Iris pigment epithelial cell (primary cell): Measurements from ENCODE around the gene POLR1E.
"Not testable (repeated sequence)": the region's sequence is repeated elsewhere in the genome, so short reads cannot be mapped to it uniquely, and the experiment has no call there.

Experiments used
- DNase-seq: peaks from one replicate; pipeline ENCODE4 v3.0.0-alpha.2; 2011; ENCODE audit warnings: low read depth

POLR1E gene

DNA sequence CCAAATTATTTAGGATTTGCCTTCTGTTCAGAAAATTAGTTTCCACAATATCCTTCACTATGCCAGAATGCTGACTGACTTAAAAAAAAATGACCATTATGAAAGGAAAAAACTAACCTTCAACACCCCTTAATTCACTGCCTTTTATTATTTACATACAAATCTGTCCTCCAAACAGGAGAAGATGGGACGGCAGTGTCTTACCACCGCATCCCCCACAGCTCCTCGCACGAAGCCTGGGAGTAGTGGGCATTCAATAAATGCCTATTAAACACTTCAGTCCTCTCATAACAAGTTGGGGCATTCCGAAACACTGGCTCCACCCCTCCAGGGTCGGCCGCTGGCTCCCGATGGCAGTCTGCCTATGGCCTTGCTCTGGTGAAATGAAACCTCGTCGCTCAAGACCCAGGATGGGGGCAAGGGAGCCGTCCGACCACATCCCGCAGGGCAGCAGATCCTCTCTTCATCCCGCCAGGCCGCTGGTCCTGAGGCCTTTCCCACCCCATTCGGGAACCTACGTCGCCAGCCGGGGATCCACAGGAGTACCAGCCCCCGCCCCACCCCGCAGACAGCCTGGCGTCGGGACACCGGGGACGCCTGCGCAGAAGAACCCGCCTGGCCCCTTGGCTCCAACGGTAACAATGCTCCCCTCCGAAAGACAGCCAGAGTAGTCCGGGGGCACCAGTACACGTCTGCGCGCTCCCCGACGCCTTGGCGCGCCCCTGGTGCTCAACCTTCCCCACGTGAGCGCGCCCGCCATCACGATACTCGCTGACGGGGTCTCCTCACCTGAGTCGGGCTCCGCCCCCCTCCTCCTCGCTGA lies 21.1 kb upstream of the POLR1E start:
- peak; percentile 74 for DNase-seq

DNA sequence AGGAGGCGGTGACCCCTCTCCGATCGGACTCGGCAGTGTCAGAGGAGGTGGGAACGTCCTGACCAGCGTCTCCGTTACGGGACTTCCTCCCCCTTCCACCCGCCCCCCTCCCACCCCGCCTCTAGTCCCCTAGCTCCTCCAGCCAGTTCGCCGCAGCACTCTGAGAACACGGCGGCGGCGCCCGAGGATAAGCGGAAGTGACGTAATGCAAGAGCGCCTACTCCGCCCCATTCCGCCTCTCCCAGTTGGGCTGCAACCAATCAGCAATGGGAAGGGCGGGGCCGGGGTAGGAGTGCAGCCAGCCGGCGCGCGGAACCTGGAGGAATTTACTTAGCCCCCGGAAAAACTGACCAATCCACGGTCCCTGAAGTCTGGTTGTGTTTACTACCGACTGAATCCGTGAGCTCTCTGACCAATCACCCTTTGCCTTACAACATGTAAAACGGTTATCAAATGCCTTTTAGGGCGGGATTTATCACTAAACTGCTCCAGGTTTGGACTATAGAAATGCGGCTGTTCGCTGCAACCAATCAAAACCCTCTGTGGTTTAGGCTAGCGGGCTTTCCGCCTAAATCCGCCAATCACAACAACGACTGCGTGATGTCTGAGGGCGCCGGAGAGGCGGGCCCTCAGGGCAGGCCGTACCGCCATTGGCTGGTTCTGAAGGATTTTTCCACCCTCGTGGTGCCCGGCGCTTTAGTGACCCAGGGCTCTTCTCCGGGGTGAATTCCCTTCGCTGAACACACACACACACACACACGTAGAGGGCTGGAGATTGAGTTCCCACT lies 20.3 kb upstream of the POLR1E start, which contains the start of gene ZBTB5:
Gene ZBTB5, minus strand, starts transcription at position 202 of the 788 bp plus-strand sequence. CDS start 22,899 bp downstream, outside the sequence.
- DNase-seq: peak; percentile 100

DNA sequence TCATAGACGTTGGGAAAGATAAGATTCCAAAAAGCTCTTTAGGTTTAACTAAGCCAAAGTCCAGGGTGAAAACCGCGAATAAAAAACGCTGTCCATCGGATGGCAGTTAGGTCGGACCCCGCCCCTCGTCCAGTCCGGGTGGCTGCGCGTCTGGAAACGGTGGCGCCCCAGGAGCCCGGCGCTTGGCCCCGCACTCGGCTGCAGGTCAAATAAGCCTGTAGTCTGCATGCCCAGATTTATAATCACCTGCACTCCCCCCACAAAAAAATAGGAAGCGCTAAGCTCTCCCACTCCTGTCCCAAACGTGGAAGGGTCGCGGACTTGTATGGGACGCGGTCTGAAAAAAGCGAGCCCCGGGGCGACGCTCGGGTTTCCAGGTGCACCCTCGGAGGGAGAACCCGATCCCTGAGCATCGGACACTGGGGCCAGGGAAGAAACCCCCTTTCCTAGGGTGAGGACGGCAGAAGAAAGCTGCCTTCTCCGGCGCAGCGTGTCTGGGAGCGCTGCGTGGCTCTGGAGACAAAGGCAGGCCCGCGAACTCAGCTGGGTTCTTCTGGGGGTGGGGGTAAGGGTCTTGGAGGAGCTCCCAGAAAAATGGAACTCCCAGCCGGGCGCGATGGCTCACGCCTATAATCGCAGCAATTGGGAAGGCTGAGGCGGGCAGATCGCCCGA lies 19.6 kb upstream of the POLR1E start:
- peak; percentile 79 for DNase-seq

DNA sequence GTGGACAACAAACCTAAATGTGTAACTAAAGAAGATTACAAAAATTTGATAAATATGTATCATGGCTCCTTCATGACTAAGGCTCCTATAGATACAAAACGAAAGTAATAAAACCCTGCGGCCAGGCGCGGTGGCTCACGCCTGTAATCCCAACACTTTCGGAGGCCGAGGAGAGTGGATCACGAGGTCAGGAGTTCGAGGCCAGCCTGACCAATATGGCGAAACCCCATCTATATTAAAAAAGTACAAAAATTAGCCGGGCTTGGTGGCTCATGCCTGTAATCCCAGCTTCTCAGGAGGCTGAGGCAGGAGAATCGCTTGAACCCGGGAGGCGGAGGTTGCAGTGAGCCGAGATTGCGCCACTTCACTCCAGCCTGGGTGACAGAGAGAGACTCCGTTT lies 18.2 kb upstream of the POLR1E start:
- not testable (repeated sequence) for DNase-seq

DNA sequence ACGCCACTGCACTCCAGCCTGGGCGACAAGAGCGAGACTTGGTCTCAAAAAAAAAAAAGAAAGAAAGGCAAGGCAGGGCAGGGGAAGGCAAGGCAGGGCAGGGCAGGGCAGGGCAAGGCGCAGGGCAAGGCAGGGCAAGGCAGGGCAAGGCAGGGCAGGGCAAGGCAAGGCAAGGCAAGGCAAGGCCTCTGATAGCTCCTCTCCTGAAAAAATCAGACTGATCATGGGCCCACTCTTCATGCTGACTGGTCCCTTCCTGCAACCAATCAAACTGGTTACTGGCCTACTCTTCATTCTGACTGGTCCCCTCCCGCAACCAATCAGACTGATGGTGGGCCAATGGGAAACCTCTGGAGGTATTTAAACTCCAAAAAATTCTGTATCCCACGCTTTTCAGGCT lies 17.1 kb upstream of the POLR1E start:
- DNase-seq: no peak

DNA sequence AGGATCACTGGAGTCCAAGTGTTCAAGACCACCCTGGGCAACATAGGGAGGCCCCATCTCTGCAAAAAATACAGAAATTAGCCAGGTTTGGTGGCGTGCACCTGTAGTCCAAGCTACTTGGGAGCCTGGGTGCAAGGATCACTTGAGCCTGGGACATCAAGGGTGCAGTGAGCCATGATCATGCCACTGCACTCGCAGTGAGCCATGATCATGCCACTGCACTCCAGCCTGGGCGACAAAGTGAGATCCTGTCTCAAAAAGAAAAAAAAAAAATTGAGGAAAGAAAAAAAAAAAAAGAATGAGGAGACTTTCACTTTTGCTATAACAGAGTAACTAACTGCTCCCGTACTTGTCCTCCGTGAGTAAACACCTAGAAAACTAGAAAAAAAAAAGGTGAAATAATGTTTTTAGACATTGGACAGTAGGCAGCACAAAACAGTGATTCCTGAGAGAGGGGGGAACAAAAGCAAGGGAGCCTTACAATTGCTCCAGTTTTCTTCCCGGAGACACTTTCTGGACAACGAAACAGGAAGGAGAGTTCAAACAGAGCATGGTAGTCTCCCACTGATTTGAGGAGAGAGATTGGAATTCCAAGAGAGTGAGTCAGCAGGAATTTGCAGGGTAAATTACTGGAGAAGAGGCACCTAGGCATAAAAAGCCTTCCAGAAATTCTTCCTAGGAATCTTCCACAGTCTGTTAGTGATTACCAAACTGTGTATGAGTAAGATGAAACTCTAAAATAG lies 13.6 kb upstream of the POLR1E start:
- peak; percentile 84 for DNase-seq

- DNase-seq: not testable (repeated sequence)
Observed at GRCh38 chr9:37473982-37474381, 11.8 kb upstream of the POLR1E start.

DNA sequence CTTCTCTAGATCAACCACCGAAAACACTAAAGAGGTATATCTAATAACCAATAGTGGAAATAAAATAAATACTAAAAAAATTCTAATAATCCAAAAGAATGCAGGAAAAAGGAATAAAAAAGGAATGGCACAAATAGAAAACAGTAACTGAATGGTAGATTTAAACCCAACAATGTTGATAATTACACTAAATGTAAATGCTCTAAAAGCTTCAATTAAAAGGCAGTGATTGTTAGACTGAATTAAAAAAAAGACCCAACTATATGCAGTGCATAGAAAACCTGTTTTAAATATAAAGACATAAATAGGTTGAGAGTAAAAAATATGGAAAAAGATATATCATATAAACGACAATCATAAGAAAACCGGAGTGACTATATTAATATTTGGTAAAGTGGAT lies 11.3 kb upstream of the POLR1E start:
- no peak for DNase-seq

DNA sequence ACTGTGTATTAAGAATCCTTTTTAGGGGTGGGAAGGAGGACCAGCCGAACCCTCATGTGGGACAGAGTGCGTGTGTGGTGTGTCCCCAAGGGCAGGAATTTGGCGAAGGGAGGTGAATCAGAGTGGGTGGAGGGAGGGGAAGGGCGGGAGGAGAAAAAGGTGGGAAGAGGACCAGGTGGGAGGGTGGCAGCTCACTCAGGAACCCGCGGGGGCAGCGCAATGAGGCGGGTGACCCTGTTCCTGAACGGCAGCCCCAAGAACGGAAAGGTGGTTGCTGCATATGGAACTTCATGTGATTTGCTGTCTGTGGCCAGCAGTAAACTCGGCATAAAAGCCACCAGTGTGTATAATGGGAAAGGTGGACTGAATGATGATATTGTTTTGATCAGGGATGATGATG lies 8.8 kb upstream of the POLR1E start:
- DNase-seq: no peak

GRCh38 chr9:37477443-37477842 lies 8.3 kb upstream of the POLR1E start:
- not testable (repeated sequence) for DNase-seq

- DNase-seq: not testable (repeated sequence)
Observed at GRCh38 chr9:37477987-37478619, 7.6 kb upstream of the POLR1E start.

GRCh38 chr9:37480759-37481158 lies 5.0 kb upstream of the POLR1E start:
- DNase-seq: no peak

DNA sequence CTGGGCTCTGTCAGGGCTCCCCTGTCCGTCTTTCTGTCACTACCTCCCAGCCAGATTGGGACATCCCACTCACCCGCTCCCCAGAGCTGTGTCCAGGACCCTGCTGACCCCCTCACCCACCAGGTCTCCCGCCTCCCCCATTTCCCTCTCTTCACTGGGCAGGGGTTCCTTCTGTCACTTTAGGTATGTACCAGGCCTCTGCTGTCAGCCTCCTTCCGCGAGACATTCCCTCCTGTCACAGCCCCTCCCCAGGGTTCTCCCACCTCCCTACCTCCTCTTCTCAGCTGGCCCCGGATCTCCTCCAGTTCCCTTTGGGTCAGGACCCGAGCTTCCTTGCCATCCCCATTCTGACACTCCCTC lies 488 bp downstream of the POLR1E start:
- DNase-seq: no peak

DNA sequence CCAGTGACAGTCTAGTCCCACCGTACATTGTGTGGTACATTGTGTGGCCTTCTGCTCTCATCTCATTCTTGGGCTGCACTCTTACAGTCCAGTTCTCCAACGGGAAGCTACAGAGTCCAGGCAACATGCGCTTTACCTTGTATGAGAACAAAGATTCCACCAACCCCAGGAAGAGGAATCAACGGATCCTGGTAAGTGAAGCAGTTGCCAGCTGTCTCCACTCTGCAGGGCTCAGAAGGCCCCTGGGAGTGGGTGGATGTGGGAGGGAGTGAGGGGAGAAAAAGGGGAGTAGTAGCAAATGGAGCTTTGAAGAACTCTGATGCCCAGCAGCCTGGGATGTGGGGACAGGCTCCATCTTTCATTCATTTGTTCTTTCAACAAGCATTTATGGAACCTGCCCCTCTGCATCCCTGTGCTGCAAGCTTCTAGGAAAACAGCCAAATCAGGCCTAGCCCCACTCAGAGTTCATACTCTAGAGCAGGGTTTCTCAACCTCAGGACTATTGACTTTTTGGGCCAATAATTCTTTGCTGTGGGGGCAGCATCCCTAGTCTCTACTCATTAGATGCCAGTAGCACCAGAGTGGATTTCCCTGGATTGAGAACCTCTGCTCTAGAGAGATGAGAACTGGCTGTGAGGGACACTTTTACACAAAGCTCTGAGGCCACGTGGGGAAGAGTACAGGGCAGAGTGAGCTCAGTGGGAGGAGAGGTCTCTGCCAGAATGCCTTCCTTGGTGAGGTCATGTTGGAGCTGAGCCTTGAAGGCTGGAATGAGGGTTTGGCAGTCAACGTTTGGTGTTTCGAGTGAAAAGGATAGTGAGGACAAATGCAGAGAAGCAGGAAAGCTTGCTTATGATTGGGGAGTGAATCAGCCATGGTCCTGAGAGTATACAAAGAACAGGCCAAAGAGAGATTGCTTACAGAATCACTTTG lies 1.1 kb downstream of the POLR1E start:
- peak; percentile 97 for DNase-seq

DNA sequence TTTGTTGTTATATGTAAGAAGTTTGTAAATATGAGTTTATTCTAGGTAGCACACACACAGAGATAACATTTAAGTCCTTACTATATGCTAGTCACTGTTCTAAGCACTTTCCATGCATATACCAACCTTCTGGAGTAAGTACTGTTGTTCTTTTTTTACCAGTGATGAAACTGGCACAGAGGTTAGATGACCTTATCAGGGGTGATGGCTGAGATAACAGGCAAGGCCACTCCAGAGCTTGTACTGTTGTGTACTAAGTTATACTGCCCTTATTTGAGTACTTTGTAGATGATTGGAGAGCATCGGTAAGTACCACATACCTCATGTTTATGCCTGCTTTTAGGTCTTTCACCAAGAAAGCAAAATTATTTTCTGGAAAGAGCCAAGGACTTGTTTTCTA lies 6.2 kb downstream of the POLR1E start:
- DNase-seq: no peak

DNA sequence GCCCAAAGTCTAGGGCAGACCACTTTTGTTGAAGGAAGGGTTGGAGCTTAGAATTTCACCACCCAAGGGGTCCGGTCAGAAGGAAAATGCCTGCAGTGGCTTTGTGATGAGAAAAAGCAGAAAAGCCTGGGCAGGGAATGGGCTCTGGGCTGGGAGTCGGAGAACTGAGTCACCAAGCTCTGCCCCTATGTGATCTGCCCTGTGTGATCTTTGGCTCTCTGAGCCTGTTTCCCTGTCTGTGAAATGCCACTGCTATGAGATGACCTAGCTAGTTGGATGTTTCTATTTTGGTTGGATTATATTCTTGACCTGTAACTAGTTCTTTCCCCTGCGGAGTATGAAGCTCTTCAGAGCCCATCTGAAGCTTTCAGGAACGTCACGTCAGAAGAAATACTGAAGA lies 9.8 kb downstream of the POLR1E start:
- DNase-seq: no peak

- no peak for DNase-seq
Observed at GRCh38 chr9:37496020-37496419, 10.3 kb downstream of the POLR1E start.

GRCh38 chr9:37497320-37497719 lies 11.6 kb downstream of the POLR1E start:
- no peak for DNase-seq

DNA sequence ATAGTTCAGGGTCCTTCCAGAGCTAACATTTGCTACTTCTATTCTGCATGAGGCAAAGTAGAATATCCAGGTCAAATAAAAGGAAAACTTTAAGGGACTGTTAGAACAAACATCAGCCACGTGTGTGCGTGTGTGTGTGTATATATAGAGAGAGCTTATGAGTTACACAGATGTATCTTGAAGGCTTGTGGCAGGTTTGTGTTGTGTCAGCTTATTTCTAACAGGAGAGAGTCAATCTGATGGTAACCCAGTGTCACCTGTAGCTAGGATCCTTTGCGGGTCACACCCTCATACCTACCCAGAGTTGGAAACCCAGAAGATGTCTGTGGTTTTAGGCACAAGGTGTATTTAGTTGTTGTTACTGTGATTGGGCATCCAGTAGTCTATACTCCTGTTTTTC lies 12.7 kb downstream of the POLR1E start:
- no peak for DNase-seq

DNA sequence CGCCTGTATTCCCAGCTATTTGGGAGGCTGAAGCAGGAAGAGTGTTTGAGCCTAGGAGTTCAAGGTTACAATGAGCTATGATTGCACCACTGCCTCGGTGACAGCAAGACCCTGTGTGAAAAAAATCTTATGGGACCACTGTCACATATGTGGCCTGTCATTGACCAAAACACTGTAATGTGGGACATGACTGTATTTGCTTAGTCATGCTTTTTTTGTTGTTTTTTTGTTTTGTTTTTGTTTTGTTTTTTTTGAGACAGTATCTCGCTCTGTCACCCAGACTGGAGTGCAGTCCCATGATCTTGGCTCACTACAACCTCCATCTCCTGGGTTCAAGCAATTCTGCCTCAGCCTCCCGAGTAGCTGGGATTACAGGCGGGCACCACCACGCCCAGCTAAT lies 13.5 kb downstream of the POLR1E start:
- DNase-seq: no peak
